ENCODE measurements around the gene ADNP2. TPM values are rescaled to one million over a fixed set of nuclear protein-coding genes. Genes with fewer than 3 reads are reported as not detected.

ADNP2 gene
- total and polyA plus RNA-seq, 2 of the 13 experiments (the other 11 are each of a cell fraction or from before 2014, with no cell fraction given) = 10.8 to 25.5 TPM

DNA sequence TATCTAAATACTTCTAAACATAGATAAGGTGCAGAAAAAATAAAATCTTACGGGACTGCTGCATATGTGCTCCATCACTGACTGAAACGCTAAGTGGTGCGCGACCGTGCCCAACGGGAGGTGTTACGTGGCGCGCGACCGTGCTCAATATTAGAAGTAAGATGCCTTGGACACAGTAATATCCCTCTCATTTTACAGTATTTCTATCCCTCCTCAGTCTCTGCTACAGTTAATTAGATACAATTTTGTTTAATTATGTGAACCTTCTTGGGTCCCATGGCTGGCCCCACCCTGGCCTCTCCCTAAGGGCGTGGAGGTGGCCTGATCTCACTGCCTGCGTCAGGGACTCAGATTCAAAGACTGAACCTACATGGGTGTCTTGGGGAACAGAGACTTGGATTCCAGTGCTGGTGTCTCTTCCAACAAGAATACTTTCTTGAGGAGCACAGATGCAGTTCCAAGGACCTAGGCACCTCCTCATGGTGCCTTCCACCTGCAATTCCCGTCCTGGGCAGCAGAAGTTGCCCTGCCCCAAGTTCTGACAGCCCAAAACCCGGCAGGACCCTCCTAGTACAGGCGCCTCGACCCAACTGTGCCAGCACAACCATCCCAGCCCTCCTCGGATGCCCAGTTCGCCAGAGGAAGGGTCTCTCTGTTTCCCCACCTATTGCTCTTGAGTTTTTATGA is 79.0 kb downstream of the ADNP2 start:
- no peak overlapping the region for H3K4me2 ChIP-seq (ENCODE audit: low read depth, low read length)
- no peaks in the 10 kb centered on the region for H3K9me3 ChIP-seq (ENCODE audit: low read length)
- in situ Hi-C loops (cut with HindIII; ENCODE audit: extremely low pct_ligation_motif_present, low pct_unique_long_range_greater_than_20kb) (no loop called here), intact Hi-C loops (cut with micrococcal nuclease; ENCODE audit: unreplicated experiment) (no loop called here)
- ChIA-PET POLR2A (no interaction called here), CTCF (ENCODE audit: low intra/inter-chr PET ratio, low total read pairs) (no interaction called here)
- H3K4me3 ChIP-seq (replicated peaks in 1 of 3; ENCODE audit: insufficient read depth in 1 of 3, low read depth in 2 of 3, low read length in 3 of 3) = no peak overlapping the region
- FAIRE-seq (no peak), DNase-seq (ENCODE audit: low spot score) (no peak), ATAC-seq (no peak)
- H3K27ac ChIP-seq (ENCODE audit: extremely low read length, insufficient read depth, low read length) = no peak overlapping the region
- H4K20me1 ChIP-seq (ENCODE audit: insufficient read depth, low read length) = 0 out of 2 replicates have a peak, but pooled peaks cover 5% of the 10 kb centered on the region
- H3K79me2 ChIP-seq (ENCODE audit: insufficient read depth, low read length) = no peaks in the 10 kb centered on the region
- H3K4me1 ChIP-seq (ENCODE audit: insufficient read depth, low read length) = no peaks in the 10 kb centered on the region
- no peaks in the 10 kb centered on the region for H3K27me3 ChIP-seq (ENCODE audit: control insufficient read depth in 1 of 2, insufficient read depth in 2 of 2, low read length in 2 of 2)
- H3K9ac ChIP-seq (ENCODE audit: insufficient read depth, low read depth, low read length) = no peak overlapping the region
- BruUV-seq (replicated peaks) = no TSS peak
- WGBS (ENCODE audit: low lambda C conversion rate) = 94% methylated on average over 19 of the region's 19 CpGs
- no peak overlapping the region for H2AFZ ChIP-seq (ENCODE audit: low read length)
- no peak for TF ChIP-seq ZNF564 (CRISPR knock-in tag; IDR thresholded peaks at IDR 0.05)
- TF ChIP-seq, protein P1, sequence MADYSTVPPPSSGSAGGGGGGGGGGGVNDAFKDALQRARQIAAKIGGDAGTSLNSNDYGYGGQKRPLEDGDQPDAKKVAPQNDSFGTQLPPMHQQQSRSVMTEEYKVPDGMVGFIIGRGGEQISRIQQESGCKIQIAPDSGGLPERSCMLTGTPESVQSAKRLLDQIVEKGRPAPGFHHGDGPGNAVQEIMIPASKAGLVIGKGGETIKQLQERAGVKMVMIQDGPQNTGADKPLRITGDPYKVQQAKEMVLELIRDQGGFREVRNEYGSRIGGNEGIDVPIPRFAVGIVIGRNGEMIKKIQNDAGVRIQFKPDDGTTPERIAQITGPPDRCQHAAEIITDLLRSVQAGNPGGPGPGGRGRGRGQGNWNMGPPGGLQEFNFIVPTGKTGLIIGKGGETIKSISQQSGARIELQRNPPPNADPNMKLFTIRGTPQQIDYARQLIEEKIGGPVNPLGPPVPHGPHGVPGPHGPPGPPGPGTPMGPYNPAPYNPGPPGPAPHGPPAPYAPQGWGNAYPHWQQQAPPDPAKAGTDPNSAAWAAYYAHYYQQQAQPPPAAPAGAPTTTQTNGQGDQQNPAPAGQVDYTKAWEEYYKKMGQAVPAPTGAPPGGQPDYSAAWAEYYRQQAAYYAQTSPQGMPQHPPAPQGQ (CRISPR knock-in tag; IDR thresholded peaks at IDR 0.05; ENCODE audit: borderline replicate concordance) = no peak
- TF ChIP-seq CREB1 (IDR thresholded peaks at IDR 0.05) = no peak
- TF ChIP-seq CREB1 (CRISPR knock-in tag; IDR thresholded peaks at IDR 0.05) = no peak
- no peak for TF ChIP-seq EHMT2 (IDR thresholded peaks at IDR 0.05; ENCODE audit: borderline replicate concordance, low read depth, low read length)
- no peak for TF ChIP-seq ZSCAN29 (CRISPR knock-in tag; conservative IDR thresholded peaks at IDR 0.05)
- no peak for TF ChIP-seq NCOA1 (CRISPR knock-in tag; IDR thresholded peaks at IDR 0.05)
- TF ChIP-seq ZNF790 (CRISPR knock-in tag; IDR thresholded peaks at IDR 0.05; ENCODE audit: borderline replicate concordance) = no peak
- H3K36me3 ChIP-seq (replicated peaks in 1 of 2; ENCODE audit: control insufficient read depth in 1 of 2, insufficient read depth in 2 of 2, low read length in 2 of 2) = no peaks in the 10 kb centered on the region
